Measurements from ENCODE around the gene ANKRD2. TPM values are rescaled to one million over a fixed set of nuclear protein-coding genes. Genes with fewer than 3 reads are reported as not detected.
"Not testable (repeated sequence)": the region's sequence is repeated elsewhere in the genome, so short reads cannot be mapped to it uniquely, and the experiment has no call there.

ANKRD2 gene
- total RNA-seq = 1 to 10 TPM in 1 of 2 donors, not detected in 1; 1.9 TPM

DNA sequence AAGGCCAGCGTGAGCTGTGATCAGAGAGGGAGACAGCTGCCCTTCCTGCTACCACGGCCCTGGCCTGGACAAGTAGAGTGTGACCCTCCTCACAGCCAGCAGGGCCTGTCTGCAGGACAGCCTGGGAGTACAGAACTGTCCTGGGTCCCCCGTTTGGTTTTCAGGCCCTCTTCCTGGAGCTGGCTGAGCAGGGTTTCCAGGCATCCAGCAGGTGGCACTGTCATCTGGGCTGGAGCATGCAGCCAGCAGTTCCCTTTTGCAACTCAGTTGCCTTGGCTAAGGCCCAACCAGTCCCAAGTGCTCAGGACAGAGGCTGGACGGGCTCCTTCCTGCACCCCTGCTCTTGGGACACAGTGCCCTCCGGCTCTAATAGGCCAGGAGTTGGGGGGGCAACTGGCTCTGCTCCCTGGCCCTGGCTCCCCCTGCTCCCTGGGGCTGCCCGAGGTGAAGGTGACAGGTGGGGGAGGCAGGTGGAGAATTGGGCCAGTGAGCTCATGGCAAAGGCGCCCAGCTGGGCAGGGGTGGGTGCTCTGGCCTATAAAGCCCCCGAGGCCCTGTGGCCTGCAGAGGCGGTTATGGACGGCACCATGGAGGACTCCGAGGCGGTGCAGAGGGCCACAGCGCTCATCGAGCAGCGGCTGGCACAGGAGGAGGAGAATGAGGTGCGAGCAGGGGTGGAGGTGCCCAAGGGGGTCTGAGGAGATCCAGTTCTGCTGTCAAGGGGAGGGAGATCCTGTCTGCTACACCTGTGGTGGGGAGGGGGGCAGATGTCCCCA lies at the start of gene ANKRD2:
TSS of gene ANKRD2 (plus strand) at position 566 of the 776 bp plus-strand sequence. CDS start at position 576, 10 bp downstream.
- Histone ChIP-seq H3K36me3 (peaks cover 15% of the 10 kb centered on the region), H3K9me3 (no peaks in the 10 kb centered on the region), H3K27ac (no peak within 1 kb of the TSS), H3K4me1 (ENCODE audit: control insufficient read depth in 1 of 2, low read depth in 2 of 2) (peaks cover 15 to 26% of the 10 kb centered on the region in 2 donors), H3K4me3 (no peak within 1 kb of the TSS), H3K27me3 (replicated peaks; ENCODE audit: insufficient read depth) (no peaks in the 10 kb centered on the region)
- peak; percentile 87 for TF ChIP-seq CTCF (IDR thresholded peaks at IDR 0.05)
- peak; percentile 36 for DNase-seq (ENCODE audit: low spot score)
- peak; percentile 58 for ATAC-seq (ENCODE audit: insufficient number of reproducible peaks, low FRiP score, low read depth)

DNA sequence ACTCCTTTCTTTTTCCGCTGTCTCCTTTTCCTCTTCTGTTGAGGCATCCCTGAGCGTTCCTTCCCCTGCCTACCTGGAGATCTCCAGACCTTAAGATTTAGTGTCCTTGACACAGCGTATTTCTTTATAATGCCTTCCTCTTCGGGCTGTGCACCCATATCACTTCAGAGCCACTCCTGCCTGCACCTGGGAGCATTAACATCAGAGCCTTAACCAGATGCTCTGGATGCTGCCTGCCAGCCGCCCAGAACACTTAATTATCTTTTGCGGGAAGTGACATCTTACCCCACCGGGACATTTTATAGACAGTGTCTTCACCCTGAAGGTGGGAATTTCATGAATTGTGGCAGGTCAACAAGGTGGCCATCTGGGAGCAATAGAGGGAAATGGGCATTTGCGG lies 49.6 kb upstream of the ANKRD2 start:
- peaks cover 14 to 21% of the 10 kb centered on the region in 2 donors for H3K4me1 ChIP-seq (ENCODE audit: control insufficient read depth in 1 of 2, low read depth in 2 of 2)
- ATAC-seq (ENCODE audit: insufficient number of reproducible peaks, low FRiP score, low read depth) = no peak
- no peaks in the 10 kb centered on the region for H3K27me3 ChIP-seq (replicated peaks; ENCODE audit: insufficient read depth)
- no peak overlapping the region for H3K27ac ChIP-seq
- no peaks in the 10 kb centered on the region for H3K9me3 ChIP-seq
- TF ChIP-seq CTCF (IDR thresholded peaks at IDR 0.05) = no peak
- H3K36me3 ChIP-seq = no peaks in the 10 kb centered on the region
- no peak for DNase-seq (ENCODE audit: low spot score)
- H3K4me3 ChIP-seq = no peak overlapping the region

GRCh38 chr10:97525086-97525485 lies 47.5 kb upstream of the ANKRD2 start:
- Histone ChIP-seq H3K27me3 (replicated peaks; ENCODE audit: insufficient read depth) (no peaks in the 10 kb centered on the region), H3K4me1 (ENCODE audit: control insufficient read depth in 1 of 2, low read depth in 2 of 2) (no peaks in the 10 kb centered on the region), H3K36me3 (no peaks in the 10 kb centered on the region), H3K4me3 (no peak overlapping the region), H3K9me3 (no peaks in the 10 kb centered on the region), H3K27ac (no peak overlapping the region)
- ATAC-seq (ENCODE audit: insufficient number of reproducible peaks, low FRiP score, low read depth) = no peak
- no peak for TF ChIP-seq CTCF (IDR thresholded peaks at IDR 0.05)
- no peak for DNase-seq (ENCODE audit: low spot score)

- no peak overlapping the region for H3K27ac ChIP-seq
- no peaks in the 10 kb centered on the region for H3K36me3 ChIP-seq
- H3K9me3 ChIP-seq = no peaks in the 10 kb centered on the region
- no peak for DNase-seq (ENCODE audit: low spot score)
- H3K4me3 ChIP-seq = no peak overlapping the region
- no peaks in the 10 kb centered on the region for H3K27me3 ChIP-seq (replicated peaks; ENCODE audit: insufficient read depth)
- no peak for TF ChIP-seq CTCF (IDR thresholded peaks at IDR 0.05)
- H3K4me1 ChIP-seq (ENCODE audit: control insufficient read depth in 1 of 2, low read depth in 2 of 2) = no peaks in the 10 kb centered on the region
- ATAC-seq (ENCODE audit: insufficient number of reproducible peaks, low FRiP score, low read depth) = no peak
Measured at GRCh38 chr10:97525683-97526110, 46.9 kb upstream of the ANKRD2 start.

GRCh38 chr10:97528876-97529275 lies 43.7 kb upstream of the ANKRD2 start:
- not testable (repeated sequence) for H3K27me3 ChIP-seq (replicated peaks; ENCODE audit: insufficient read depth); ATAC-seq (ENCODE audit: insufficient number of reproducible peaks, low FRiP score, low read depth); H3K4me3 ChIP-seq; H3K9me3 ChIP-seq; H3K4me1 ChIP-seq (ENCODE audit: control insufficient read depth in 1 of 2, low read depth in 2 of 2); H3K27ac ChIP-seq; H3K36me3 ChIP-seq; DNase-seq (ENCODE audit: low spot score)
